Stimulated activated CD8-positive, alpha-beta memory T cell treated with anti-CD3 and anti-CD28 coated beads, Interleukin-7, amount 100 ng/mL, for 1 hour (primary cell): Measurements from ENCODE around the gene PCNX2.
"Not testable (repeated sequence)": the region's sequence is repeated elsewhere in the genome, so short reads cannot be mapped to it uniquely, and the experiment has no call there.

Source experiments
- DNase-seq, 2 donors: peaks; one replicate each; pipeline ENCODE4 v3.0.0-alpha.2; 2020; ENCODE audit warnings: low read depth in 2 of 2

The PCNX2 gene

GRCh38 chr1:233105225-233105624 is 190.3 kb downstream of the PCNX2 start:
- no peak for DNase-seq

- no peak for DNase-seq
Observed at GRCh38 chr1:233102341-233102740, 193.2 kb downstream of the PCNX2 start.

- no peak for DNase-seq
Observed at GRCh38 chr1:233097959-233098580, 197.5 kb downstream of the PCNX2 start.

- DNase-seq, result no peak
Observed at GRCh38 chr1:233097546-233097945, 198.0 kb downstream of the PCNX2 start.

GRCh38 chr1:233094691-233095090 is 200.8 kb downstream of the PCNX2 start:
- no peak for DNase-seq

- DNase-seq, result no peak
Observed at GRCh38 chr1:233094269-233094668, 201.3 kb downstream of the PCNX2 start.

- no peak for DNase-seq
Observed at GRCh38 chr1:233090746-233091494, 204.6 kb downstream of the PCNX2 start.

GRCh38 chr1:233089251-233089650 is 206.3 kb downstream of the PCNX2 start:
- no peak for DNase-seq

GRCh38 chr1:233088613-233089012 is 206.9 kb downstream of the PCNX2 start:
- DNase-seq, result no peak

- no peak for DNase-seq
Observed at GRCh38 chr1:233086961-233087881, 208.3 kb downstream of the PCNX2 start.

GRCh38 chr1:233085566-233085965 is 210.0 kb downstream of the PCNX2 start:
- no peak for DNase-seq

GRCh38 chr1:233082778-233083550 is 212.6 kb downstream of the PCNX2 start:
- no peak for DNase-seq

GRCh38 chr1:233081735-233082134 is 213.8 kb downstream of the PCNX2 start:
- no peak for DNase-seq

GRCh38 chr1:233080827-233081226 is 214.7 kb downstream of the PCNX2 start:
- not testable (repeated sequence) for DNase-seq

GRCh38 chr1:233080286-233080685 is 215.2 kb downstream of the PCNX2 start:
- DNase-seq, result no peak

- no peak for DNase-seq
Observed at GRCh38 chr1:233079574-233079973, 216.0 kb downstream of the PCNX2 start.

- no peak for DNase-seq
Observed at GRCh38 chr1:233078396-233078795, 217.1 kb downstream of the PCNX2 start.

- DNase-seq, result no peak
Observed at GRCh38 chr1:233075915-233076295, 219.6 kb downstream of the PCNX2 start.

- no peak for DNase-seq
Observed at GRCh38 chr1:233066087-233066486, 229.4 kb downstream of the PCNX2 start.

GRCh38 chr1:233065685-233066084 is 229.8 kb downstream of the PCNX2 start:
- no peak for DNase-seq

GRCh38 chr1:233064988-233065387 is 230.5 kb downstream of the PCNX2 start:
- no peak for DNase-seq

GRCh38 chr1:233063462-233063861 is 232.1 kb downstream of the PCNX2 start:
- no peak for DNase-seq
